ENCODE measurements around the gene VASP.
A peak's percentile ranks its signal among the peaks of the same experiment; 100 is the strongest.

The VASP gene

DNA sequence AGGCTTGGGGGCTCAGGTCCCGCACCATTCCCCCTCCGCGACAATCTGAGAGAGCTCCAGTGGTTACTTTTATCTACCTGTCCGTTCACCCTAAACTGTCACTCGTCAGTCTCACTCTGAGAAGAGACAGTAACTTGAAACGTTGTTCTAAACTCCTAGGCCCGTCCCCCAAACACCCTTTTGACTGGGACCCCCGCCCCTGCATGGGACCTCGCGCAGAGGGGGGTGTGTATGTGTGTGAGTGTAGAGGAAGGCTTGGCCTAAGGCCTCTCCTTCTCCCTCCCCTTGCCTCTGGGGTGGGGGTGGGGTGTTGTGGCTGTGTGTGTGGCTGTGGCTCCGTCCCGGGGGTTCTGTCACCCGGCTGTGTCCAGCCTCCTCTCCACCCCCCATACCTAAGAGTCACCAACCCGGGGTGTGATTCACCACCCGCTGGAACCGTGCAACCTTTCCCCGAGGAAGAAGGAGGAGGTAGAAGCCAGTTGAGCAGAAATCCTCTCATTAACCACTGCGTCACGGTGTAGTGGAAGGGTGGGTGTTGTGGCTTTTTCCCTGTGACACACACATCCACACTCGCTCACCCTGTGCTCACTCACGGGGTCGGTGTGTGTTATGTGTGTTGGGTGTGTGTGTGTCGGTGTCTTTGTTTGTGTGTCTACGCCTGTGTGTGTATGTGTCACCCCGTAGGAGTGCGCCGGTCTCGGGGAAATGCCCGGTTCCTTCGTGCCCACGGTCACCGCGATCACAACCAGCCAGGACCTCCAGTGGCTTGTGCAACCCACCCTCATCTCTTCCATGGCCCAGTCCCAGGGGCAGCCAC is 37.1 kb upstream of the VASP start:
- 0 out of 2 replicates have a peak, but pooled peaks have one; percentile 34 for TF ChIP-seq TAF1 (IDR thresholded peaks at IDR 0.05; ENCODE audit: borderline replicate concordance, insufficient read depth, low read length)
- no peak for TF ChIP-seq POLR2AphosphoS5 (IDR thresholded peaks at IDR 0.05; ENCODE audit: low read depth, low read length)

GRCh38 chr19:45470762-45471081 is 36.6 kb upstream of the VASP start:
- TF ChIP-seq REST (IDR thresholded peaks at IDR 0.05; ENCODE audit: insufficient read depth in 1 of 2, low read depth in 2 of 2, low read length in 2 of 2): no peak
- no peak for TF ChIP-seq TAF1 (IDR thresholded peaks at IDR 0.05; ENCODE audit: borderline replicate concordance, insufficient read depth, low read length)
- no peak for TF ChIP-seq SIN3A (IDR thresholded peaks at IDR 0.05; ENCODE audit: borderline replicate concordance, insufficient read depth, low read length)
- no peak for TF ChIP-seq POLR2AphosphoS5 (IDR thresholded peaks at IDR 0.05; ENCODE audit: low read depth, low read length)
- no peak for TF ChIP-seq FOXP2 (optimal IDR thresholded peaks at IDR 0.05; ENCODE audit: borderline replicate concordance, extremely low read depth, extremely low read length, insufficient read depth)

GRCh38 chr19:45471111-45471930 is 36.0 kb upstream of the VASP start:
- TF ChIP-seq FOXP2 (optimal IDR thresholded peaks at IDR 0.05; ENCODE audit: borderline replicate concordance, extremely low read depth, extremely low read length, insufficient read depth) (no peak), SIN3A (IDR thresholded peaks at IDR 0.05; ENCODE audit: borderline replicate concordance, insufficient read depth, low read length) (no peak), REST (IDR thresholded peaks at IDR 0.05; ENCODE audit: insufficient read depth in 1 of 2, low read depth in 2 of 2, low read length in 2 of 2) (no peak), TAF1 (IDR thresholded peaks at IDR 0.05; ENCODE audit: borderline replicate concordance, insufficient read depth, low read length) (no peak), POLR2AphosphoS5 (IDR thresholded peaks at IDR 0.05; ENCODE audit: low read depth, low read length) (no peak)

DNA sequence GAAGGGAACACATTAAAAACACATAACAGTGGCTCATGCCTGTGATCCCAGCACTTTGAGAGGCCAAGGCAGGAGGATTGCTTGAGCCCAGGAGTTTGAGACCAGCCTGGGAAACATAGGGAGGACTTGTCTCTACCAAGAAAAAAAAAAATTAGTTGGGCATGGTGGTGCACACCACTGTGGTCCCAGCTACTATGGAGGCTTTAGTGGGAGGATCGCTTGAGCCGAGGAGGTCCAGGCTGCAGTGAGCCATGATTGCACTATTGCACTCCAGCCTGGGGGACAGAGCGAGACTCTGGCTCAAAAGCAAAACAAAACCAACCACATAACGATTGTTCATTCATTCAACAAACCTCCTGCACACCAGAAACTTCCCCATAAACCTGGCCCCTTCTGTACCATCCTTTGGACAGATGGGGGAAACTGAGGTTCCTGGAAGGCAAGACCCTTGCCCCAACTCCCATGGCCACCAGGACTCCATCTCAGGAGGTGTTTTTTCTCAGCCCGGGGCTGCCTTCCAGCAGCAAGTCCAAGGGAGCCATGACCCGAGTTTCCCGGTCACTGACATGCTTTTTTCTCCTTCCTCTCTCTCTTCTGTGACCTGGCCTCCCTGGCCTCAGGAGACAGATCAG is 35.2 kb upstream of the VASP start:
- no peak for TF ChIP-seq SIN3A (IDR thresholded peaks at IDR 0.05; ENCODE audit: borderline replicate concordance, insufficient read depth, low read length)
- TF ChIP-seq REST (IDR thresholded peaks at IDR 0.05; ENCODE audit: insufficient read depth in 1 of 2, low read depth in 2 of 2, low read length in 2 of 2): no peak
- no peak for TF ChIP-seq TAF1 (IDR thresholded peaks at IDR 0.05; ENCODE audit: borderline replicate concordance, insufficient read depth, low read length)
- no peak for TF ChIP-seq FOXP2 (optimal IDR thresholded peaks at IDR 0.05; ENCODE audit: borderline replicate concordance, extremely low read depth, extremely low read length, insufficient read depth)
- TF ChIP-seq POLR2AphosphoS5 (IDR thresholded peaks at IDR 0.05; ENCODE audit: low read depth, low read length): no peak

- TF ChIP-seq REST (IDR thresholded peaks at IDR 0.05; ENCODE audit: insufficient read depth in 1 of 2, low read depth in 2 of 2, low read length in 2 of 2) (no peak), POLR2AphosphoS5 (IDR thresholded peaks at IDR 0.05; ENCODE audit: low read depth, low read length) (no peak), TAF1 (IDR thresholded peaks at IDR 0.05; ENCODE audit: borderline replicate concordance, insufficient read depth, low read length) (no peak), SIN3A (IDR thresholded peaks at IDR 0.05; ENCODE audit: borderline replicate concordance, insufficient read depth, low read length) (no peak), FOXP2 (optimal IDR thresholded peaks at IDR 0.05; ENCODE audit: borderline replicate concordance, extremely low read depth, extremely low read length, insufficient read depth) (no peak)
These were observed 34.5 kb upstream of the VASP start for GRCh38 chr19:45472563-45473366.
